ENCODE data around the gene SSX2IP.

Gene SSX2IP

DNA sequence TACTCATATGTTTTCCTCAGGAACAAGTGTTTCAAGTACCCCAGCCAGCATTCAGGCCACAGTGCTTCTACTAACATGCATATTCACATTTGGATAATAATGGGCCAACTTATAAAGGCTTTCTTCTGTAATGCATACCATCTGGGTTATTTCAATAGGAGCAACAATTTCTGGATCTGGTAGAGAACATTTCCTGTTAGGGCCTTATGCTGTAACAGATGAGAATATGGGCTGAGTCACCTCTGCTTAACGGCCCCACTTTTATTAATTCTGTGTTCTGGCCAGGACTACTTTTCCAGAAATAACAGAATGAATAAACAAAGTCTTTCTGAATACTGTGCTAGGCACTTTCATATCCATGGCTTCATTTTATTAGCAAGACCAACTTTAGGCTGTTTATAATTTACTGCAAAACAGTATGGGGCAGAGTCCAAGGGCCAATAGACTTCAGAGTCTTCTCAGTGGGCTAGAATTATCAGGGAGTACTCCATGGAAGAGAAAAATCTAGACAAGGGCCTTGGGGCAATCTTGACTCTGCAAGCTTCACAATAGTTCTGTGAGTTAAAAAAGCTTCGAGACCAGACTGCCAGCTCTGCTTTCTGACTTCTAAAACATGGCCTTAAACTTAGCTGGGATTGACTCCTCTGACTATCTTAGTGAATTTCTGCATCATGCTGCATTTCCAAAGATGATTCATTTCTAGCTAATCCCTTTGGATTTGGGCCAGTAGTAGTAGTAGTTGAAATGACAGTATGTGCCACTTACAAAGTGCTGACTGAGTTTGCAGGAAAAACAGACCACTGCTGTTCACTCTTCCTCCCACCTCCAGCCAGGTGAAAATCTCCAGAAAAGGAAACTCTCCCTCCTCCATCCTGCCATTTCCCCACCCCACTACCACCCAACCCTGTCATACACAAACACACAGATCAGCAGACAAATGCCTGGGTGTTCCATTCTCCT, 8.2 kb upstream of the SSX2IP start:
- TF ChIP-seq GATA3 (IDR thresholded peaks at IDR 0.05; ENCODE audit: low read depth, low read length) (no peak), GATA2 (IDR thresholded peaks at IDR 0.05; ENCODE audit: low read depth, low read length) (no peak)

GRCh38 chr1:84693785-84694184, 3.5 kb upstream of the SSX2IP start:
- TF ChIP-seq GATA3 (IDR thresholded peaks at IDR 0.05; ENCODE audit: low read depth, low read length) (no peak), GATA2 (IDR thresholded peaks at IDR 0.05; ENCODE audit: low read depth, low read length) (no peak)

GRCh38 chr1:84693005-84693404, 2.7 kb upstream of the SSX2IP start:
- TF ChIP-seq GATA3 (IDR thresholded peaks at IDR 0.05; ENCODE audit: low read depth, low read length) = no peak
- no peak for TF ChIP-seq GATA2 (IDR thresholded peaks at IDR 0.05; ENCODE audit: low read depth, low read length)

GRCh38 chr1:84692391-84692790, 2.1 kb upstream of the SSX2IP start:
- no peak for TF ChIP-seq GATA2 (IDR thresholded peaks at IDR 0.05; ENCODE audit: low read depth, low read length)
- TF ChIP-seq GATA3 (IDR thresholded peaks at IDR 0.05; ENCODE audit: low read depth, low read length) = no peak

- TF ChIP-seq GATA3 (IDR thresholded peaks at IDR 0.05; ENCODE audit: low read depth, low read length) (no peak), GATA2 (IDR thresholded peaks at IDR 0.05; ENCODE audit: low read depth, low read length) (no peak)
Observed at GRCh38 chr1:84691122-84691783, 992 bp upstream of the SSX2IP start.

DNA sequence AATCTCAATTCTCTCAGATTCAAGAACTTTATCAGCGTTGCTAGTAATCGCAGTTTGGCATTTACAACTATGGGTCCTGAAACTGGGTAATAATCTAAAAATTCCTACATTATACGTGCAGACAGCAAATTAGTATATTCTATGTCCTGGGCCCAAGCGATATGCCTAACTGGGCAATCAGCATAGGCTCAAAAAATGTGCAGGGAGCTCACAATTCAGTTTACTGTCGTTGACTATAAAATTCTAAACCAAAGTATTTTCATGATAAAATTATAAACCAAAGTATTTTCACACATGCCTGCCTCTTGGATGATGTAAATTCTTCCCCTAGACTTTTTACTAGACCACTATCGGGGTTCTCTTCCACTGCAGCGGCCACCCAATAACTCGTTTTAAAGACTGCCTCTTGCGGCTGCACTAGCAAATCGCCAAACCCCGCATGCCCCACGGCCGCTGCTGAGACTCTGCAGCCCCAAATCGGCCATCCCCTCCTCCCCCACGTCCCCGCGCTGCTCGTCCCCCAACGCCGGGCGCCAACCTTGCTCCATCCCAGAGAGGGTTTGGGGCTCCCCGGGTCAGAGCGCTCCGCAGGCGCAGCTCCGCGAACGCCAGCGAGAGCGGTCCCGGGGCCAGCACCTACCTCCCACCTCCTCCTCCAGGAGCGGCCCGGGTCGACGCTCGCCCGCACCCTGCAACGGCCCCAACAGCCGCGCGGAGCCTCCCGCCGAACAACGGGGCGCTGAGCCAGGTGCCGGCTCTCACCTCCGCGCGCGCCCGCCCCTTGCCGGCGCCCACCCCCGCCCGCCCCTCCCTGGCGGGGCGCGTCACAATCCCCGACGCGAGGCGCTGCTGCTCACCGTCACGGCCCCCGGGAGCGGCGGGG, 506 bp downstream of the SSX2IP start:
- TF ChIP-seq GATA2 (IDR thresholded peaks at IDR 0.05; ENCODE audit: low read depth, low read length) = no peak

GRCh38 chr1:84688463-84689061, 1.7 kb downstream of the SSX2IP start:
- no peak for TF ChIP-seq GATA3 (IDR thresholded peaks at IDR 0.05; ENCODE audit: low read depth, low read length)
- TF ChIP-seq GATA2 (IDR thresholded peaks at IDR 0.05; ENCODE audit: low read depth, low read length) = no peak

GRCh38 chr1:84687714-84688462, 2.4 kb downstream of the SSX2IP start:
- TF ChIP-seq GATA2 (IDR thresholded peaks at IDR 0.05; ENCODE audit: low read depth, low read length) (no peak), GATA3 (IDR thresholded peaks at IDR 0.05; ENCODE audit: low read depth, low read length) (no peak)

DNA sequence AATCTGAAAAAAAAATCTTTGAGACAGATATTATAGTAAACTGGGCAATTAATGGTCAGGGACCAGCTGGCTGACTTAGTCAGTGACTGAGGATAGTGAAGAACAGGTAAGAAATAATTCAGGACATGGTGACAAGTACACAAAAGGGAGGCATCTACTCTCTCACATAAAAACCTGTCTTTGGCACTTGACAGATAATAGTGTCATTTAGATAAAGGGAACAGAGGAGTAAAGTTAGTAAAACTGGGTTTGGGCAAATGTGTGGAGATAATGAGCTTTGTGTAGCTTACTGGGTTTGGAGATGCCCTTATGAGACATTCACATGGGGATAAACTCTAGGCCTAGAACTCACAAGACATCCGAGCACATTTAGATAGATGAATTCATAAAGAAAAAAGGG, 4.0 kb downstream of the SSX2IP start:
- no peak for TF ChIP-seq GATA3 (IDR thresholded peaks at IDR 0.05; ENCODE audit: low read depth, low read length)
- no peak for TF ChIP-seq GATA2 (IDR thresholded peaks at IDR 0.05; ENCODE audit: low read depth, low read length)

DNA sequence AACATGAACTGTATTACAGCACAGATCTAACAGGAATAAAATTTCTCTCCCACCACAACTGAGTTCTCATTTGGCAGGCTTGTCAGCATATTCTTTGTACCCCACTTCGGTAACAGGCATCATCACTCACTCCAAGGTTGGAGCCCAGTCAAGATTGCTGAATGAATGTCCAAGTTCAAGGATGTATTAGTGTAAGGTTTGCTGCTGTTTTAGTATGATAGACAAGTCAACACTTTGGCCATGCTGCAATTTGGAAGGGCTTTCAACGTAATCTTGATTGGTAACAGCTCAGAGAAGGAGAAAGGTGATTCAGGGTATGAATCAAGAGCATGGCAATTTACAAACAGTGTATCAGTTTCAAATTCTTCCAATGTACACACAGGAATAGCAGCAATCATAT, 6.8 kb downstream of the SSX2IP start:
- TF ChIP-seq GATA2 (IDR thresholded peaks at IDR 0.05; ENCODE audit: low read depth, low read length) (no peak), GATA3 (IDR thresholded peaks at IDR 0.05; ENCODE audit: low read depth, low read length) (no peak)

- TF ChIP-seq GATA3 (IDR thresholded peaks at IDR 0.05; ENCODE audit: low read depth, low read length) (no peak), GATA2 (IDR thresholded peaks at IDR 0.05; ENCODE audit: low read depth, low read length) (no peak)
Observed at GRCh38 chr1:84682047-84682446, 8.2 kb downstream of the SSX2IP start.

DNA sequence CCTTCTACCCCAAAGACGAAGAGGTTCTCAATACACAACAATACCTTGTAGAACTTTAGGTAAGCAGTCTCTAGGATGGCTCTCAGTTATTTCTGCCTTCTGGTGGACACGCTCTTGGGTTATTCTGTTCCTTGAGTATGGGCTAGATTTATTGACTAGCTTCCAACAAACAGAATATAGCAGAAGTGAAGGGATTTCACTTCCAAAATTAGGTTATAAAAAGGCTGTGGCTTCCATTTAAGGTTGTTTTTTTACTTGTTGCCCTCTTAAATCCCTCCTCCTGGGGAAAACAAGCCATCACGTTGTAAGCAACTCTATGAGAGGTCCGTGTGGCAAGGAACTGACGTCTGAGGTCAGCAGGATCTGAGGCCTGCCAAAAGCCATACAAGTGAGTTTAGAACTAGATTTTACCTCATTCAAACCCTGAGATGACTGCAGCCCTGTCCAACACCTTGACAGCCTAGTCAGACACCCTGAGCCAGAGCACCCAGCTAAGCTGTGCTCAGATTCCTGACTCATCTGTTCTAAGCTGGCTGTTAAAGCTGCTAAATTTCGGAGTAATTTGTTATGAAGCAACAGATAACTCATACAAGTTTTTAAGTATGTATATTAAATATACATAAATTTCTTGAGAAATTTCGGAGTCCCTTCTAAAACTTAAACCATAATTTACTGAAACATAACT, 12.7 kb downstream of the SSX2IP start:
- TF ChIP-seq GATA3 (IDR thresholded peaks at IDR 0.05; ENCODE audit: low read depth, low read length) (no peak), GATA2 (IDR thresholded peaks at IDR 0.05; ENCODE audit: low read depth, low read length) (no peak)

Measured in SH-SY5Y (cell line).